Measurements from ENCODE around the gene SH3RF3.

The SH3RF3 gene

GRCh38 chr2:109344270-109344805 is 215.3 kb downstream of the SH3RF3 start:
- Histone ChIP-seq H3K27ac (no peak overlapping the region), H3K4me3 (no peak overlapping the region)
- no peak for DNase-seq (ENCODE audit: low spot score)
- TF ChIP-seq, protein P1, sequence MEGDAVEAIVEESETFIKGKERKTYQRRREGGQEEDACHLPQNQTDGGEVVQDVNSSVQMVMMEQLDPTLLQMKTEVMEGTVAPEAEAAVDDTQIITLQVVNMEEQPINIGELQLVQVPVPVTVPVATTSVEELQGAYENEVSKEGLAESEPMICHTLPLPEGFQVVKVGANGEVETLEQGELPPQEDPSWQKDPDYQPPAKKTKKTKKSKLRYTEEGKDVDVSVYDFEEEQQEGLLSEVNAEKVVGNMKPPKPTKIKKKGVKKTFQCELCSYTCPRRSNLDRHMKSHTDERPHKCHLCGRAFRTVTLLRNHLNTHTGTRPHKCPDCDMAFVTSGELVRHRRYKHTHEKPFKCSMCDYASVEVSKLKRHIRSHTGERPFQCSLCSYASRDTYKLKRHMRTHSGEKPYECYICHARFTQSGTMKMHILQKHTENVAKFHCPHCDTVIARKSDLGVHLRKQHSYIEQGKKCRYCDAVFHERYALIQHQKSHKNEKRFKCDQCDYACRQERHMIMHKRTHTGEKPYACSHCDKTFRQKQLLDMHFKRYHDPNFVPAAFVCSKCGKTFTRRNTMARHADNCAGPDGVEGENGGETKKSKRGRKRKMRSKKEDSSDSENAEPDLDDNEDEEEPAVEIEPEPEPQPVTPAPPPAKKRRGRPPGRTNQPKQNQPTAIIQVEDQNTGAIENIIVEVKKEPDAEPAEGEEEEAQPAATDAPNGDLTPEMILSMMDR (IDR thresholded peaks at IDR 0.05): no peak

DNA sequence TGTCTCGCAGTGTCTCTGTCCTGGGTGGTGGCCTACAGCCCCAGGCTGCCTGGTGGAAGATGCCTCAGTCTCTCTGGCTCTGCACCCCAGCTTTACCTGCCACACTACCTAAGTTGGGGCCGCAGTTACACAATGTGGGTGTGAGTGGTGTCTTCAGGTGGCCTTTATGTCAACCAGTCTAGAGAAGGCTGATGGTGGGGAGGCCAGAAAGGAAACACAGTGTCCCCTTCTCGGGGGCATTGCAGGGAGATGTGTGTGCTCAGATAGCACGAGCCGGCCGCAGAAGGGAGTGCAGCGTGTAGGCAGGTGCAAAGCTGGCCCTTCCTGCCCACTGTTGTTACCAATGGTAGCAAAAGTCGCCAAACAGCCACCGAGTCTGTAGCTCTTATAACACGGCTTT is 216.1 kb downstream of the SH3RF3 start:
- Histone ChIP-seq H3K4me3 (no peak overlapping the region), H3K27ac (no peak overlapping the region)
- TF ChIP-seq, protein P1 (IDR thresholded peaks at IDR 0.05): no peak
- DNase-seq (ENCODE audit: low spot score): no peak

- Histone ChIP-seq H3K4me3 (no peak overlapping the region), H3K27ac (no peak overlapping the region)
- TF ChIP-seq, protein P1 (IDR thresholded peaks at IDR 0.05): no peak
- no peak for DNase-seq (ENCODE audit: low spot score)
Measured at GRCh38 chr2:109345653-109346480, 216.9 kb downstream of the SH3RF3 start.

- no peak for DNase-seq (ENCODE audit: low spot score)
- no peak overlapping the region for H3K4me3 ChIP-seq
- TF ChIP-seq, protein P1 (IDR thresholded peaks at IDR 0.05): no peak
- H3K27ac ChIP-seq: no peak overlapping the region
Measured at GRCh38 chr2:109346601-109347228, 217.7 kb downstream of the SH3RF3 start.

DNA sequence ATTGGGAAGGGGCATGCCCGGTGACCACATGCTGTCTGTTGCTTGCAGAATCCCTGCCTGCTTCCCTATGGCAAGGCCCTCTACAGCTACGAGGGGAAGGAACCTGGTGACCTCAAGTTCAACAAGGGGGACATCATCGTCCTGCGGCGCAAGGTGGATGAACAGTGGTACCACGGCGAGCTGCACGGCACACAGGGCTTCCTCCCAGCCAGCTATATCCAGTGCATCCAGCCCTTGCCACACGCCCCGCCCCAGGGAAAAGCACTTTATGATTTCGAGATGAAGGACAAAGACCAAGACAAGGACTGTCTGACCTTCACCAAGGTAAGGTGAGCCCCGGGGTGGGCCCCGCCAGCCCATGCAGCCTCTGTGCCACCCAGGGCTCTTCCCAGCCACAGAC is 218.6 kb downstream of the SH3RF3 start:
- H3K27ac ChIP-seq: no peak overlapping the region
- no peak overlapping the region for H3K4me3 ChIP-seq
- TF ChIP-seq, protein P1 (IDR thresholded peaks at IDR 0.05): no peak
- DNase-seq (ENCODE audit: low spot score): no peak

DNA sequence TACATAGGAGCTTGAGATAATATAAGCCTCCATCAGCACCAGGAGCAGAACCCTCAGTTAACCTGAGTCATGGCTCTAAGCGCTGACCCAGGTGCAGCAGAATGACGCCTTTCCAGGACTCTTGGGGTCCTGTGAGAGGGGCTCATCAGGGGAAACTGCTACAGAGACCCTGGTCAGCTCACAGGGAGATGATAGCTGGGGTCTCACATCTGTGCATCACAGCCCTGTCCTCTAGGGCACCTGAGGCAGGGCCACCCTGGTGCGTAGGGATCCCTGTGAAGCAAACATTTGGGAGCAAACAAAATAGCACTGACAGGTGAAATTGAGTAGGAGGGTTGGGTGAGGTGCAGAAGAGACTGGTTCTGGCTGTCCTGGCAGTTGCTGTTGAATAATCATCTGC is 219.2 kb downstream of the SH3RF3 start:
- TF ChIP-seq, protein P1 (IDR thresholded peaks at IDR 0.05): no peak
- H3K4me3 ChIP-seq: no peak overlapping the region
- DNase-seq (ENCODE audit: low spot score): no peak
- H3K27ac ChIP-seq: no peak overlapping the region
